OCI-LY3 (cell line): ENCODE measurements around the gene F12.

Experiments used
- H2AFZ ChIP-seq: fragments of 200-600, 300-600 bp; shearing (Covaris generic); 2 replicates; pipeline ENCODE4 v1.6.0; 2014; ENCODE audit warnings: antibody characterized with exemption, low read depth, low read length
- H3K27ac ChIP-seq: fragments of 200-600, 300-600 bp; sonication (generic); 2 replicates; pipeline ENCODE4 v1.5.1; 2014; ENCODE audit warnings: mild to moderate bottlenecking, low read length, moderate library complexity, mixed read lengths
- H3K27me3 ChIP-seq: fragments of 200-600, 300-600 bp; sonication (generic); 2 replicates; pipeline ENCODE4 v1.6.1; 2014; ENCODE audit warnings: low read depth, low read length, mixed read lengths
- H3K36me3 ChIP-seq: fragments of 200-600, 300-600 bp; sonication (generic); replicated peaks from 2 replicates; pipeline ENCODE3; 2014; ENCODE audit warnings: low read depth, low read length, mixed read lengths
- H3K4me1 ChIP-seq: fragments of 300-600, 200-600 bp; sonication (generic); 2 replicates; pipeline ENCODE4 v1.6.1; 2014; ENCODE audit warnings: low read length, mixed read lengths
- H3K4me2 ChIP-seq: fragments of 200-600, 300-600 bp; sonication (generic); 2 replicates; pipeline ENCODE4 v1.6.1; 2014; ENCODE audit warnings: low read length, mixed read lengths
- H3K4me3 ChIP-seq: fragments of 300-600, 200-600 bp; sonication (generic); 2 replicates; pipeline ENCODE4 v1.5.1; 2014; ENCODE audit warnings: antibody characterized with exemption, mild to moderate bottlenecking, low read length, moderate library complexity
- H3K79me2 ChIP-seq: fragments of 300-600, 200-600 bp; shearing (Covaris generic); 2 replicates; pipeline ENCODE4 v1.6.1; 2014; ENCODE audit warnings: mild to moderate bottlenecking, low read length, mixed read lengths
- H3K9ac ChIP-seq: fragments of 300-600, 200-600 bp; shearing (Covaris generic); 2 replicates; pipeline ENCODE4 v1.6.0; 2014; ENCODE audit warnings: mild to moderate bottlenecking, low read length, moderate library complexity
- H3K9me3 ChIP-seq: fragments of 200-600, 300-600 bp; shearing (Covaris generic); 2 replicates; pipeline ENCODE4 v1.6.1; 2014; ENCODE audit warnings: low read length, mixed read lengths; ENCODE audit not compliant: insufficient read depth
- H4K20me1 ChIP-seq: fragments of 200-600, 300-600 bp; sonication (generic); 2 replicates; pipeline ENCODE4 v1.6.1; 2016; ENCODE audit warnings: low read length, mixed read lengths; ENCODE audit not compliant: insufficient read depth
- EZH2phosphoT487 ChIP-seq: fragments of 200-600 bp; shearing (Covaris generic); IDR thresholded peaks from 2 replicates; pipeline ENCODE4 v1.6.1; 2018; ENCODE audit warnings: antibody characterized with exemption, mixed run types, low read depth
- TF ChIP-seq, protein P1 (sequence below): fragments of 200-600, 300-600 bp; sonication (generic); IDR thresholded peaks from 2 replicates; pipeline ENCODE4 v1.5.1; 2014; ENCODE audit warnings: antibody characterized with exemption, low read length, low read depth

Gene F12

DNA sequence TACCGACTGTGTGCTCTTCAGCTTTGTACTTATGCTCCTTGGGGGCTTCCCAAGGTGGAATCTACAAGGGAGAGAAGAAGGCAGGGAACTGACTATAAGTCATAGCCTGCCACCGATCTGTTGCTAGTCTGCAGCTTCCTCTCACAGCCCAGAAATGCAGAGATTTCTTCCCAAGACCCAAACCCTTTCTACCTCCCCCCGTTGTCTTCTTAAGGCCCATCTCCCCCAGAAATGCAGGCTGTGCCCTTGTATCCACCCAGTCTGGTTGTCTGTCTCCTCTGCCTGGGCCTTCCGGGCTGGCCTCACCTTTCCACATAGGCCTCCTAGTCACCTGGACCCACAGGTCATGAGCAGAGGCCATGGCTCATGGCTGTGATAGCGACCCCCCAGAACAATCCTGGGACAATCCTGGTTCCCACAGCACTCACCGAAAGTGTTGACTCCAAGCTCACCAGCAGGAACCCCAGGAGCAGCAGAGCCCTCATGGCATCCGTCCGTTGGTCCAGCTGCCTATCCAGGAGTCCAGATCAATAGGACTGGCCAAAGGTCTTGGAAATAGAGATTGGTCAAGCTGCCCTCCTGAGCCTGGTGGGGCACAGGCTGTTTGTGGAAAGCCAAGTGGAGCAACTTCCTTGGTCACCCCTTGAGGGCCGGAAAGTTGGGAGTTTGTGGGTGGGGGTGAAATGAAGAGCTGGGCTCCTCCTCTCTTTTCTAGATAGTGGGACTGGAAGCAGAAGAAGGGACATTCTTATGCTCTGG lies at the start of gene F12:
F12 (minus strand) TSS at position 522 of the 759 bp plus-strand sequence; CDS start at position 485, 37 bp downstream.
- Histone ChIP-seq H3K27ac (no peak within 1 kb of the TSS), H3K36me3 (no peaks in the 10 kb centered on the region), H3K79me2 (no peaks in the 10 kb centered on the region), H3K9me3 (no peaks in the 10 kb centered on the region), H4K20me1 (no peaks in the 10 kb centered on the region), H3K9ac (no peak within 1 kb of the TSS), H3K4me3 (no peak within 1 kb of the TSS), H3K27me3 (peaks cover 9% of the 10 kb centered on the region), H2AFZ (no peak within 1 kb of the TSS), H3K4me2 (no peak within 1 kb of the TSS), H3K4me1 (peaks cover 23% of the 10 kb centered on the region)
- no peak for TF ChIP-seq EZH2phosphoT487
- TF ChIP-seq, protein P1, sequence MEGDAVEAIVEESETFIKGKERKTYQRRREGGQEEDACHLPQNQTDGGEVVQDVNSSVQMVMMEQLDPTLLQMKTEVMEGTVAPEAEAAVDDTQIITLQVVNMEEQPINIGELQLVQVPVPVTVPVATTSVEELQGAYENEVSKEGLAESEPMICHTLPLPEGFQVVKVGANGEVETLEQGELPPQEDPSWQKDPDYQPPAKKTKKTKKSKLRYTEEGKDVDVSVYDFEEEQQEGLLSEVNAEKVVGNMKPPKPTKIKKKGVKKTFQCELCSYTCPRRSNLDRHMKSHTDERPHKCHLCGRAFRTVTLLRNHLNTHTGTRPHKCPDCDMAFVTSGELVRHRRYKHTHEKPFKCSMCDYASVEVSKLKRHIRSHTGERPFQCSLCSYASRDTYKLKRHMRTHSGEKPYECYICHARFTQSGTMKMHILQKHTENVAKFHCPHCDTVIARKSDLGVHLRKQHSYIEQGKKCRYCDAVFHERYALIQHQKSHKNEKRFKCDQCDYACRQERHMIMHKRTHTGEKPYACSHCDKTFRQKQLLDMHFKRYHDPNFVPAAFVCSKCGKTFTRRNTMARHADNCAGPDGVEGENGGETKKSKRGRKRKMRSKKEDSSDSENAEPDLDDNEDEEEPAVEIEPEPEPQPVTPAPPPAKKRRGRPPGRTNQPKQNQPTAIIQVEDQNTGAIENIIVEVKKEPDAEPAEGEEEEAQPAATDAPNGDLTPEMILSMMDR, result no peak

DNA sequence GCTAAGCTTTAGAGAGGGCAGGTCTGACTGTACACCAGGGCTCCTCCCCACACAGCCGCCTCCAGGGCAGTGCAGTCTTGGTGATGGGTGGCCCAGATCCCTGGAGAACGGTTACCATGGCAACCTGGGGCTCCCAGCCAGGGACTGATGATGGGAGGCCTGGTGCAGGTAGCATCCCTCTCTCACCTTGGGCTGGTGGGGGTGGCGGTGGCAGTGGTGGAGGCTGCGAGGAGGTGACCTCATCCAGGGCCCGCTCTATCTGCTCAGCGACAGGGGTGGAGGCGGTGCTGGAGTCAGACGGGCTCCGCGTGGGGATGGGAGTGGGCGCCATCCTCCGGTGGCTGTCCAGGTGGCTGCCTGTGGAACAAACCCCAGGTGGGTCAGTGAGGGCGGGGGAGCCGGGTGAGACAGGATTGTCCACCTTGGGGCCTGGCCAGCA lies 49.6 kb upstream of the F12 start:
- Histone ChIP-seq H3K4me3 (no peak overlapping the region), H3K79me2 (no peaks in the 10 kb centered on the region), H4K20me1 (peaks cover 10% of the 10 kb centered on the region), H3K9ac (no peak overlapping the region), H3K4me2 (no peak overlapping the region), H3K27ac (no peak overlapping the region), H3K27me3 (no peaks in the 10 kb centered on the region), H3K4me1 (peaks cover 6% of the 10 kb centered on the region), H3K36me3 (peaks cover 4% of the 10 kb centered on the region), H3K9me3 (no peaks in the 10 kb centered on the region), H2AFZ (no peak overlapping the region)
- TF ChIP-seq, protein P1, result no peak
- no peak for TF ChIP-seq EZH2phosphoT487

DNA sequence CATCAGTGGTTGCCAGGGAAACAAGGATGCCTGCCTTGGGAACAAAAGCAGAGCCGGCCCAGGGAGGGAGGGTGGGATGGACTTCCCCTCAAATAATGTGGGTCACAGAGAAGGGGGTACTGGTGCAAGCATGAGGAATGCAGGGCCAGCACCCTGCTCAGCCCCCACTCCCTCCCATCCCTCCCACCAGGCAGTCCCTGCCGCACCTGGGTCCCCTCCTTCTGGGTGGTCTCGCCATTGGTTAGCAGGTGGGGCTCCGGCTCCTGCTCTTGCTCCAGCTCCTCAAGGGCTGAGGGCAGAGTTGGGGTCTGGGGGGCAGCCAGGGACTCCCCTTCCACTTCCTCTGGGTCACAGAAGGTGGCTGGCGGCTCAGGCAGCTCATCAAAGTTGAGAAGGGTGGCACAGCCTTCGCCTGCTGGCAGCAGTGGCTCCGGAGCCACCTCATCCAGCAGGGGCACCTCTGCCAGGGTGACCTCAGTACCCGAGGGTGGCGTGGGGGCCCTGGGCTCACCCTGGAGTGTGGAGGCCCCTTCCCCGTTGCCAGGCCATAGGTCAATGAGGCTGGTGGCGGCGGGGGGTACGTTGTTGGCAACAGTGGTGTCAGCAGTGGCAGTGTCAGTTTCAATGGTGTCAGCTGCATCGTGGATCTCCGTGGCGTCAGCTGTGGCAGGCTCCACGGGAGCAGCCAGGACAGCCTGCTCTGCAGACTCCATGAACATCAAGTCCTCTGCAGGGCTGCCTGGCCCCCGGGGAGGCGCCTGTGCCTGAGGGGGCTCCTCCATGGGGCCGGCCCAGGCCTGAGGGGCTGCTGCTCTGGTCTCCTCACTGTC lies 48.7 kb upstream of the F12 start:
- H3K36me3 ChIP-seq, result no peaks in the 10 kb centered on the region
- H3K9me3 ChIP-seq, result no peaks in the 10 kb centered on the region
- no peak overlapping the region for H3K4me3 ChIP-seq
- H2AFZ ChIP-seq, result no peak overlapping the region
- no peaks in the 10 kb centered on the region for H3K27me3 ChIP-seq
- H3K27ac ChIP-seq, result no peak overlapping the region
- H3K79me2 ChIP-seq, result no peaks in the 10 kb centered on the region
- H3K4me1 ChIP-seq, result peaks cover 14% of the 10 kb centered on the region
- no peak overlapping the region for H3K9ac ChIP-seq
- no peak overlapping the region for H3K4me2 ChIP-seq
- no peak for TF ChIP-seq EZH2phosphoT487
- TF ChIP-seq, protein P1, result no peak
- H4K20me1 ChIP-seq, result peaks cover 18% of the 10 kb centered on the region
